ENCODE results near the gene TSPAN17.

TSPAN17 gene

GRCh38 chr5:176661676-176662075 lies 14.4 kb downstream of the TSPAN17 start:
- no peak for DNase-seq

- DNase-seq, result no peak
Measured at GRCh38 chr5:176662371-176663333, 15.4 kb downstream of the TSPAN17 start.

GRCh38 chr5:176663566-176663965 lies 16.3 kb downstream of the TSPAN17 start:
- DNase-seq, result no peak

GRCh38 chr5:176664479-176664878 lies 17.2 kb downstream of the TSPAN17 start:
- DNase-seq, result no peak

- DNase-seq, result no peak
Measured at GRCh38 chr5:176664886-176665285, 17.6 kb downstream of the TSPAN17 start.

GRCh38 chr5:176665517-176665916 lies 18.2 kb downstream of the TSPAN17 start:
- no peak for DNase-seq

- DNase-seq, result no peak
Measured at GRCh38 chr5:176667637-176668036, 20.4 kb downstream of the TSPAN17 start.

- no peak for DNase-seq
Measured at GRCh38 chr5:176670449-176670848, 23.2 kb downstream of the TSPAN17 start.

- no peak for DNase-seq
Measured at GRCh38 chr5:176671399-176671798, 24.1 kb downstream of the TSPAN17 start.

- DNase-seq, result no peak
Measured at GRCh38 chr5:176671890-176672747, 24.8 kb downstream of the TSPAN17 start.

- DNase-seq, result no peak
Measured at GRCh38 chr5:176673651-176674583, 26.6 kb downstream of the TSPAN17 start.

- no peak for DNase-seq
Measured at GRCh38 chr5:176674799-176675198, 27.5 kb downstream of the TSPAN17 start.

GRCh38 chr5:176675676-176676360 lies 28.5 kb downstream of the TSPAN17 start:
- DNase-seq, result no peak

GRCh38 chr5:176676361-176676824 lies 29.1 kb downstream of the TSPAN17 start:
- DNase-seq, result no peak

- DNase-seq, result no peak
Measured at GRCh38 chr5:176677209-176677939, 30.1 kb downstream of the TSPAN17 start.

- DNase-seq, result no peak
Measured at GRCh38 chr5:176678584-176678983, 31.3 kb downstream of the TSPAN17 start.

- no peak for DNase-seq
Measured at GRCh38 chr5:176679365-176680225, 32.3 kb downstream of the TSPAN17 start.

GRCh38 chr5:176680226-176680563 lies 32.9 kb downstream of the TSPAN17 start:
- DNase-seq, result no peak

- no peak for DNase-seq
Measured at GRCh38 chr5:176682016-176682531, 34.8 kb downstream of the TSPAN17 start.

GRCh38 chr5:176685010-176685409 lies 37.7 kb downstream of the TSPAN17 start:
- DNase-seq, result no peak

Data from activated CD4-positive, CD25-positive, alpha-beta regulatory T cell treated with anti-CD3 and anti-CD28 coated beads, Interleukin-2, amount 50 U/mL, for 72 hours (primary cell).